Breast epithelium (tissue), 3 donors: Measurements from ENCODE around the gene TMCO6.

Source experiments
- CTCF ChIP-seq, 3 donors: fragments of 450-650 bp; IDR thresholded peaks; one replicate each; pipeline ENCODE4 v1.5.1; 2016 to 2017; ENCODE audit warnings: antibody characterized with exemption in 3 of 3, mild to moderate bottlenecking in 3 of 3, moderate library complexity in 3 of 3
- POLR2A ChIP-seq: fragments of 450-650 bp; IDR thresholded peaks from one replicate; pipeline ENCODE4 v1.6.1; 2016; ENCODE audit warnings: antibody characterized with exemption, mild to moderate bottlenecking, moderate library complexity

- TF ChIP-seq CTCF (IDR thresholded peaks at IDR 0.05): no peak
- no peak for TF ChIP-seq POLR2A
Measured at GRCh38 chr5:140674629-140675028, 35.4 kb downstream of the TMCO6 start.
